ENCODE results near the gene SNRPA1.

DNA sequence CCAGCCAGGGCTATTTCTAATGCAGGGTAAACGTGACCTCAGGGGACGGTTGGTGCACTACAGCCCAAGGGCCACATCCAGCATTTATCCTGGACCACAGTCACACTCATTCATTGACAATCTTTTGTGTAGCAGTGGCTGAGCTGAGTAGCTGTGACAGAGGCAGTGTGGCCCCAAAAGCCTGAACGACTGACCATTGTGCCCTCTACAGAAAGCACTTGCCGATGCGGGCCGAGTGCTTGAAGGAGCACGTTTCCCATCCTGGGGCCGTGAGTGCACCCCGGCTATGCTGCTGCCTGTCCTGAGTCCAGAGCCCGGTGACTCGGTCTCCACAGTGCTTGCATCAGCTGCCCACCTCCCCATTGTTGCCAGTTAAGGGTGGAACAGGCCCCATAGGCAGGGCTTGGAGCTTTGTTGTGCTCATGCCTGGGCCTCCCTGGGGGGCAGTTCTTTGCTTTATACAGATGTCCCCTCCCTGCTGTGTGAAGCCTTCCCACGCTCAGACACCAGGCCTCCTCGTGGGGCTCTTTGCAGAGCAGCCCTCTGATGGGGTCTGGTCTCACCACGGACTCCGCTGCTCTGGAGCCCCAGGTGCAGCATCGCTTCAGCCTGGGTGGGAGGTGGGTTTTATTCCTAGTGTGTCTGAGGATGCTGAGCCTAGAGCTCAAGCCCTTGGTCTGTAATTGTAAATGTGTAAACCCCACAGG lies 13.0 kb upstream of the SNRPA1 start:
- TF ChIP-seq, protein P1, sequence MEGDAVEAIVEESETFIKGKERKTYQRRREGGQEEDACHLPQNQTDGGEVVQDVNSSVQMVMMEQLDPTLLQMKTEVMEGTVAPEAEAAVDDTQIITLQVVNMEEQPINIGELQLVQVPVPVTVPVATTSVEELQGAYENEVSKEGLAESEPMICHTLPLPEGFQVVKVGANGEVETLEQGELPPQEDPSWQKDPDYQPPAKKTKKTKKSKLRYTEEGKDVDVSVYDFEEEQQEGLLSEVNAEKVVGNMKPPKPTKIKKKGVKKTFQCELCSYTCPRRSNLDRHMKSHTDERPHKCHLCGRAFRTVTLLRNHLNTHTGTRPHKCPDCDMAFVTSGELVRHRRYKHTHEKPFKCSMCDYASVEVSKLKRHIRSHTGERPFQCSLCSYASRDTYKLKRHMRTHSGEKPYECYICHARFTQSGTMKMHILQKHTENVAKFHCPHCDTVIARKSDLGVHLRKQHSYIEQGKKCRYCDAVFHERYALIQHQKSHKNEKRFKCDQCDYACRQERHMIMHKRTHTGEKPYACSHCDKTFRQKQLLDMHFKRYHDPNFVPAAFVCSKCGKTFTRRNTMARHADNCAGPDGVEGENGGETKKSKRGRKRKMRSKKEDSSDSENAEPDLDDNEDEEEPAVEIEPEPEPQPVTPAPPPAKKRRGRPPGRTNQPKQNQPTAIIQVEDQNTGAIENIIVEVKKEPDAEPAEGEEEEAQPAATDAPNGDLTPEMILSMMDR (IDR thresholded peaks at IDR 0.05 in 4 of 5, conservative IDR thresholded peaks at IDR 0.05 in 1 of 5) = no peak
- TF ChIP-seq POLR2A (IDR thresholded peaks at IDR 0.05) = no peak
